GM23338 (cell line): ENCODE results near the gene CTDNEP1. TPM values are rescaled to one million over a fixed set of nuclear protein-coding genes. Genes with fewer than 3 reads are reported as not detected.

Experiments
- ATAC-seq: fragments of 200-7000 bp; cut with Tn5 transposase; 3 replicates; pipeline ENCODE4 v1.9.1; 2020
- DNase-seq: peaks from one replicate; pipeline ENCODE4 v3.0.0-alpha.2; 2015; ENCODE audit warnings: low spot score
- H2AFZ ChIP-seq: fragments of 200-600 bp; sonication (generic); 2 replicates; pipeline ENCODE4 v1.8.0; 2016; ENCODE audit warnings: antibody characterized with exemption, mild to moderate bottlenecking, moderate library complexity
- H3F3A ChIP-seq: fragments of 200-600 bp; sonication (generic); replicated peaks from 2 replicates; pipeline ENCODE4 v1.8.0; 2017; ENCODE audit warnings: antibody characterized with exemption, mixed run types, low read depth
- H3K27ac ChIP-seq: fragments of 200-600 bp; sonication (generic); 2 replicates; pipeline ENCODE4 v1.6.1; 2016; ENCODE audit warnings: low read depth
- H3K27me3 ChIP-seq: fragments of 200-600 bp; sonication (generic); 2 replicates; pipeline ENCODE4 v1.8.0; 2016; ENCODE audit warnings: mild to moderate bottlenecking, mixed run types, moderate library complexity; ENCODE audit not compliant: insufficient read depth
- H3K36me3 ChIP-seq: fragments of 200-600 bp; sonication (generic); 2 replicates; pipeline ENCODE4 v1.8.0; 2016; ENCODE audit warnings: mild to moderate bottlenecking; ENCODE audit not compliant: insufficient read depth
- H3K4me1 ChIP-seq: fragments of 200-600 bp; sonication (generic); 2 replicates; pipeline ENCODE4 v1.8.0; 2016; ENCODE audit warnings: mild to moderate bottlenecking, moderate library complexity; ENCODE audit not compliant: insufficient read depth
- H3K4me2 ChIP-seq: fragments of 200-600 bp; sonication (generic); 2 replicates; pipeline ENCODE4 v1.7.1; 2017; ENCODE audit warnings: mixed run types
- H3K4me3 ChIP-seq: fragments of 200-600 bp; sonication (generic); 2 replicates; pipeline ENCODE4 v1.6.1; 2016; ENCODE audit warnings: mixed run types
- H3K79me2 ChIP-seq: fragments of 200-600 bp; sonication (generic); replicated peaks from 2 replicates; pipeline ENCODE4 v1.8.0; 2017; ENCODE audit warnings: mild to moderate bottlenecking; ENCODE audit not compliant: insufficient read depth
- H3K9me2 ChIP-seq: fragments of 200-600 bp; sonication (generic); 2 replicates; pipeline ENCODE4 v1.8.0; 2017; ENCODE audit not compliant: insufficient read depth
- H4K20me1 ChIP-seq: fragments of 200-600 bp; sonication (generic); replicated peaks from 2 replicates; pipeline ENCODE4 v1.8.0; 2017; ENCODE audit warnings: mild to moderate bottlenecking; ENCODE audit not compliant: insufficient read depth
- H3K27ac Mint-ChIP-seq: 2 replicates; pipeline ENCODE4 v1.8.0; 2020; ENCODE audit warnings: inconsistent platforms, mild to moderate bottlenecking, moderate library complexity, mixed read lengths
- H3K27me3 Mint-ChIP-seq: 3 replicates; pipeline ENCODE4 v1.8.0; 2022; ENCODE audit warnings: low read depth, mild to moderate bottlenecking, moderate library complexity, mixed read lengths, inconsistent platforms; ENCODE audit not compliant: insufficient read depth, poor library complexity
- H3K36me3 Mint-ChIP-seq: 3 replicates; pipeline ENCODE4 v1.8.0; 2021; ENCODE audit warnings: low read depth, mild to moderate bottlenecking, inconsistent platforms, moderate library complexity, mixed read lengths
- H3K4me1 Mint-ChIP-seq: 3 replicates; pipeline ENCODE4 v1.8.0; 2020; ENCODE audit warnings: mild to moderate bottlenecking, inconsistent platforms, mixed read lengths
- H3K4me3 Mint-ChIP-seq: 3 replicates; pipeline ENCODE4 v1.8.0; 2021; ENCODE audit warnings: moderate library complexity, mild to moderate bottlenecking, inconsistent platforms, mixed read lengths
- H3K9me3 Mint-ChIP-seq: 3 replicates; pipeline ENCODE4 v1.8.0; 2020; ENCODE audit warnings: moderate library complexity, mild to moderate bottlenecking, inconsistent platforms, mixed read lengths
- CREB1 ChIP-seq: fragments of 250-450 bp; sonication (Bioruptor Pico); IDR thresholded peaks from 2 replicates; pipeline ENCODE4 v1.5.0; 2020; ENCODE audit warnings: low read depth, mild to moderate bottlenecking, moderate library complexity
- ETS1 ChIP-seq: IDR thresholded peaks from 2 replicates; pipeline ENCODE4 v1.6.1; 2016; ENCODE audit warnings: antibody characterized with exemption
- JUNB ChIP-seq: IDR thresholded peaks from one replicate; pipeline ENCODE4 v1.6.1; 2016; ENCODE audit warnings: antibody characterized with exemption; ENCODE audit not compliant: unreplicated experiment
- POLR2AphosphoS5 ChIP-seq: IDR thresholded peaks from 2 replicates; pipeline ENCODE4 v1.6.1; 2016; ENCODE audit warnings: antibody characterized with exemption, low read depth
- ZNF114 ChIP-seq: fragments of 250-450 bp; sonication (Bioruptor Pico); IDR thresholded peaks from 2 replicates; pipeline ENCODE4 v1.5.0; 2020; ENCODE audit warnings: mild to moderate bottlenecking, moderate library complexity
- ZNF331 ChIP-seq: fragments of 250-450 bp; sonication (Bioruptor Pico); IDR thresholded peaks from 2 replicates; pipeline ENCODE4 v1.5.0; 2020; ENCODE audit warnings: low read depth, mild to moderate bottlenecking, moderate library complexity
- ZNF462 ChIP-seq: fragments of 250-450 bp; sonication (Bioruptor Pico); IDR thresholded peaks from 2 replicates; pipeline ENCODE4 v1.5.0; 2020; ENCODE audit warnings: mild to moderate bottlenecking, moderate library complexity
- polyA plus RNA-seq: library from polyadenylated mRNA; unstranded; fragments of >200 nt; fragmentation: Nextera tagmentation; extraction: Ambion mirVana; gene quantifications from 2 replicates; pipeline ENCODE4 v1.2.1, GENCODE V29; 2016
- total RNA-seq: library from RNA; depleted of rRNA; stranded (reverse); fragments of >200 nt; shearing (Covaris generic); gene quantifications from 2 replicates; pipeline ENCODE4 v1.2.3, GENCODE V29; 2014

The CTDNEP1 gene
- total and polyA plus RNA-seq, 2 experiments from 2014 or later: 48.1 to 93.4 TPM

GRCh38 chr17:7219812-7220592, 31.5 kb downstream of the CTDNEP1 start, which contains the start of the genes ACADVL and DLG4:
Gene ACADVL, plus strand, starts transcription at chr17:7219938. Its CDS starts 47 bp downstream, at chr17:7219985.
Gene DLG4, minus strand, starts transcription at chr17:7219836.
- H3K4me1 ChIP-seq: peaks cover 44% of the 10 kb centered on the region
- H2AFZ ChIP-seq: peak within 1 kb of the TSS; percentile 90; the same call in 1 of the 2 replicates
- H3K27ac ChIP-seq: no peak within 1 kb of the TSS
- no peaks in the 10 kb centered on the region for H3K27me3 ChIP-seq
- peak; percentile 69 for ATAC-seq
- H3K79me2 ChIP-seq: peaks cover 12% of the 10 kb centered on the region
- TF ChIP-seq JUNB (no peak), ZNF462 (no peak), ZNF331 (no peak), POLR2AphosphoS5 (peak; percentile 86), ZNF114 (CRISPR knock-in tag) (no peak), CREB1 (CRISPR knock-in tag) (peak; percentile 48; the same call in 1 of the 2 replicates), ETS1 (peak; percentile 89)
- H3K36me3 ChIP-seq: peaks cover 9% of the 10 kb centered on the region; the same call in 1 of the 2 replicates
- Mint-ChIP-seq H3K27ac (peak within 1 kb of the TSS; percentile 89), H3K27me3 (peaks cover 45% of the 10 kb centered on the region), H3K36me3 (peaks cover 44% of the 10 kb centered on the region), H3K9me3 (no peaks in the 10 kb centered on the region; the same call in 1 of the 3 replicates), H3K4me1 (peaks cover 49% of the 10 kb centered on the region), H3K4me3 (peak within 1 kb of the TSS; percentile 91)
- H3F3A ChIP-seq: peaks cover 23% of the 10 kb centered on the region
- no peaks in the 10 kb centered on the region for H3K9me2 ChIP-seq
- peak within 1 kb of the TSS; percentile 83 for H3K4me3 ChIP-seq
- peak; percentile 95 for DNase-seq
- peak within 1 kb of the TSS; percentile 92 for H3K4me2 ChIP-seq
- H4K20me1 ChIP-seq: peaks cover 22% of the 10 kb centered on the region
